Mesenchymal stem cell (in vitro differentiated cells and primary cell): ENCODE results near the gene AGPAT4.

Source experiments
- DNase-seq: peaks from one replicate; pipeline ENCODE4 v3.0.0-alpha.2; 2013
- H2AFZ ChIP-seq: one replicate; pipeline ENCODE4 v1.6.1; 2013; ENCODE audit warnings: low read depth, mild to moderate bottlenecking, control low read depth, inconsistent platforms, low read length, moderate library complexity
- H2AK5ac ChIP-seq: 2 replicates; pipeline ENCODE4 v1.6.1; 2013; ENCODE audit warnings: low read length, moderate library complexity, mild to moderate bottlenecking, inconsistent platforms; ENCODE audit not compliant: severe bottlenecking
- H2BK120ac ChIP-seq: one replicate; pipeline ENCODE4 v1.6.1; 2013; ENCODE audit warnings: low read depth, mild to moderate bottlenecking, inconsistent platforms, low read length, moderate library complexity
- H2BK12ac ChIP-seq, 2 experiments: one replicate each; pipeline ENCODE4 v1.6.1; 2013; ENCODE audit warnings: inconsistent platforms in 2 of 2, low read length in 2 of 2, mild to moderate bottlenecking in 2 of 2, moderate library complexity in 2 of 2, control low read depth in 1 of 2
- H2BK15ac ChIP-seq: one replicate; pipeline ENCODE4 v1.6.1; 2013; ENCODE audit warnings: mild to moderate bottlenecking, low read depth, inconsistent platforms; ENCODE audit not compliant: poor library complexity, severe bottlenecking
- H2BK5ac ChIP-seq: 2 replicates; pipeline ENCODE4 v1.6.1; 2013; ENCODE audit warnings: low read depth, mild to moderate bottlenecking, low read length, control low read depth, inconsistent platforms; ENCODE audit not compliant: poor library complexity, severe bottlenecking
- H3K14ac ChIP-seq, 2 experiments: one replicate each; pipeline ENCODE4 v1.6.1; 2013; ENCODE audit warnings: inconsistent platforms in 2 of 2, low read length in 2 of 2, control low read depth in 1 of 2, mild to moderate bottlenecking in 1 of 2, moderate library complexity in 1 of 2
- H3K18ac ChIP-seq, 2 experiments: one replicate each; pipeline ENCODE4 v1.6.1; 2013; ENCODE audit warnings: inconsistent platforms in 2 of 2, low read length in 2 of 2, control low read depth in 1 of 2, low read depth in 1 of 2, mild to moderate bottlenecking in 1 of 2
- H3K23ac ChIP-seq, 2 experiments: one replicate each; pipeline ENCODE4 v1.6.1; 2013; ENCODE audit warnings: inconsistent platforms in 2 of 2, low read length in 2 of 2, mild to moderate bottlenecking in 2 of 2, moderate library complexity in 2 of 2, control low read depth in 1 of 2
- H3K27ac ChIP-seq: 2 replicates; pipeline ENCODE4 v1.5.1; 2013; ENCODE audit warnings: mild to moderate bottlenecking, moderate library complexity, low read length, control low read depth, inconsistent platforms; ENCODE audit not compliant: poor library complexity, severe bottlenecking
- H3K27me3 ChIP-seq, 2 experiments: 2 replicates each; pipeline versions ENCODE4 v1.6.1 to v1.7.0; 2013; ENCODE audit warnings: low read length in 2 of 2, mild to moderate bottlenecking in 2 of 2, moderate library complexity in 2 of 2, control low read depth in 1 of 2, inconsistent platforms in 1 of 2; ENCODE audit not compliant: control insufficient read depth in 1 of 2, insufficient read depth in 1 of 2
- H3K36me3 ChIP-seq, 2 experiments: 2 replicates each; pipeline versions ENCODE4 v1.6.1 to v1.7.0; 2013; ENCODE audit warnings: low read length in 2 of 2, control low read depth in 1 of 2, inconsistent platforms in 1 of 2, low read depth in 1 of 2, mild to moderate bottlenecking in 1 of 2; ENCODE audit not compliant: insufficient read depth in 2 of 2, control insufficient read depth in 1 of 2
- H3K4ac ChIP-seq, 2 experiments: one replicate each; pipeline ENCODE4 v1.6.1; 2013; ENCODE audit warnings: inconsistent platforms in 2 of 2, low read length in 2 of 2, mild to moderate bottlenecking in 2 of 2, moderate library complexity in 2 of 2, control low read depth in 1 of 2, low read depth in 1 of 2
- H3K4me1 ChIP-seq: 2 replicates; pipeline ENCODE4 v1.6.1; 2013; ENCODE audit warnings: low read depth, low read length, control low read depth; ENCODE audit not compliant: control insufficient read depth, insufficient read depth
- H3K4me2 ChIP-seq: 2 replicates; pipeline ENCODE4 v1.6.1; 2013; ENCODE audit warnings: low read length, mild to moderate bottlenecking, inconsistent platforms; ENCODE audit not compliant: poor library complexity, severe bottlenecking
- H3K4me3 ChIP-seq, 2 experiments: 2 replicates each; pipeline versions ENCODE4 v1.5.1 to v1.7.0; 2013; ENCODE audit warnings: low read length in 2 of 2, mild to moderate bottlenecking in 2 of 2, control low read depth in 1 of 2, low read depth in 1 of 2; ENCODE audit not compliant: insufficient read depth in 1 of 2
- H3K79me1 ChIP-seq: replicated peaks from 2 replicates; pipeline ENCODE4 v1.6.1; 2013; ENCODE audit warnings: mild to moderate bottlenecking, control low read depth, low read length, inconsistent platforms; ENCODE audit not compliant: poor library complexity, severe bottlenecking
- H3K9ac ChIP-seq: 2 replicates; pipeline ENCODE4 v1.7.0; 2013; ENCODE audit warnings: mild to moderate bottlenecking, low read length, moderate library complexity
- H3K9me3 ChIP-seq: 2 replicates; pipeline ENCODE4 v1.7.0; 2013; ENCODE audit warnings: mild to moderate bottlenecking, low read length; ENCODE audit not compliant: control insufficient read depth
- H4K8ac ChIP-seq: one replicate; pipeline ENCODE4 v1.6.1; 2013; ENCODE audit warnings: inconsistent platforms, mild to moderate bottlenecking, low read length, moderate library complexity
- H4K91ac ChIP-seq: one replicate; pipeline ENCODE4 v1.6.1; 2013; ENCODE audit warnings: mild to moderate bottlenecking, low read length, inconsistent platforms
- WGBS: methylation state at CpG from one replicate; pipeline ENCODE4 v1.1.7; 2013; ENCODE audit warnings: mixed read lengths; 5-methylcytosine and 5-hydroxymethylcytosine counted together

Gene AGPAT4

GRCh38 chr6:161104966-161105365, 168.9 kb downstream of the AGPAT4 start:
- Histone ChIP-seq H3K27me3 (no peaks in the 10 kb centered on the region), H3K9ac (peak overlapping the region; percentile 0), H3K4me2 (no peak overlapping the region), H3K79me1 (peaks cover 2% of the 10 kb centered on the region), H3K9me3 (no peaks in the 10 kb centered on the region), H3K18ac (no peak overlapping the region), H2AK5ac (no peak overlapping the region), H3K4ac (no peak overlapping the region), H3K36me3 (peaks cover 23 to 83% of the 10 kb centered on the region in 2 experiments), H3K4me3 (no peak overlapping the region), H2BK15ac (no peak overlapping the region), H3K14ac (no peak overlapping the region), H3K27ac (no peak overlapping the region), H2BK120ac (no peak overlapping the region), H2BK12ac (no peak overlapping the region), H3K23ac (no peak overlapping the region), H2AFZ (no peak overlapping the region), H2BK5ac (no peak overlapping the region), H4K91ac (no peak overlapping the region), H3K4me1 (peaks cover 3% of the 10 kb centered on the region), H4K8ac (no peak overlapping the region)
- DNase-seq = no peak

DNA sequence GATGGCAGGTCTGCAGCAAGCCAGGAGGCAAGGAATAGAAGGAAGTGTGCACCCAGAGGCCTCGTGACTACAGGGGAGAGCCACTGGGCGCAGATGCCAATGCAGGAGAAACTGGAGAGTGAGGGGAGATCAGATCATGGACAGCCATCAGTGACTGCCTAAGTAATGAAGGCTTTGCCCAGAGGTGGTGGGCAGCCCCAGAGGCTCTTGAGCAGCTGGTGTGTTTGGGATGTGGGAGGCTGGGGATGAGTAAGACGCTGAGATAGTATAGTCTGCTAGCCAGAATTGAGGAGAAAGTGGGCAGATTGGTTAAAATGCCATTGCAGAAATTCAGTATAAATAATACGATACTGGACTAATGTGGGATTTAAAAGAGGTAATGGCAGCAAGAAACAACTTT, 170.4 kb downstream of the AGPAT4 start:
- Histone ChIP-seq H3K4me2 (no peak overlapping the region), H3K23ac (no peak overlapping the region), H3K4me3 (no peak overlapping the region), H4K8ac (no peak overlapping the region), H3K4me1 (peaks cover 4% of the 10 kb centered on the region), H3K27me3 (no peaks in the 10 kb centered on the region), H3K36me3 (peaks cover 20 to 81% of the 10 kb centered on the region in 2 experiments), H3K79me1 (peaks cover 2% of the 10 kb centered on the region), H3K9ac (no peak overlapping the region), H2BK120ac (no peak overlapping the region), H2BK5ac (no peak overlapping the region), H3K27ac (no peak overlapping the region), H4K91ac (no peak overlapping the region), H3K4ac (no peak overlapping the region), H3K9me3 (no peaks in the 10 kb centered on the region), H3K18ac (no peak overlapping the region), H2BK15ac (no peak overlapping the region), H3K14ac (no peak overlapping the region), H2AK5ac (no peak overlapping the region), H2AFZ (no peak overlapping the region), H2BK12ac (no peak overlapping the region)
- DNase-seq = no peak
- WGBS = 100% methylated on average over 4 of the region's 4 CpGs

- Histone ChIP-seq H3K14ac (no peak overlapping the region), H2BK120ac (no peak overlapping the region), H3K27me3 (no peaks in the 10 kb centered on the region), H3K79me1 (no peaks in the 10 kb centered on the region), H3K4me3 (no peak overlapping the region), H2AK5ac (no peak overlapping the region), H3K4me2 (no peak overlapping the region), H3K9ac (no peak overlapping the region), H3K23ac (no peak overlapping the region), H4K91ac (no peak overlapping the region), H3K9me3 (no peaks in the 10 kb centered on the region), H3K18ac (no peak overlapping the region), H3K4me1 (peaks cover 6% of the 10 kb centered on the region), H2AFZ (no peak overlapping the region), H3K27ac (no peak overlapping the region), H4K8ac (no peak overlapping the region), H2BK5ac (no peak overlapping the region), H3K36me3 (peaks cover 17 to 79% of the 10 kb centered on the region in 2 experiments), H2BK12ac (no peak overlapping the region), H2BK15ac (no peak overlapping the region), H3K4ac (no peak overlapping the region)
- WGBS = 91% methylated on average over 6 of the region's 7 CpGs
- DNase-seq = peak; percentile 9
Observed at GRCh38 chr6:161101517-161101916, 172.3 kb downstream of the AGPAT4 start.

DNA sequence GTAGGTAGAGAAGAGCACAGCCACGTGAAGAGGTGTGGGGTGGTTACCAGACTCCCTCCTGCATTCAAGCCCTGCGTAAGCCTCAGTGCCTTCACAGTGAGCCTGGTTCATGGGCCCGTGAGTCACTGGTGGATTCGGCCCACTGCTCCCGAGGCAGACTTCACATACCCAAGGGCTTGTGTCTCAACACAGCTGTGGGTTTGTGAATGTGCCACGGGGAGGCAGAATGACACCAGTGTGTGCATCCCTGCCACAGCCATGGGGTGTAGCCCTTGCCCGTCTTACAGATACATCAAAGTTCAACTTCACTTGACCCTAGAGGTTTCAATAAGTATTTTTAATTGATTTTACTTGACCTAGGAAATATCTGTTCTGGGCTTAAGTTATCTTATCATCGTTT, 173.8 kb downstream of the AGPAT4 start:
- H3K4me2 ChIP-seq = no peak overlapping the region
- WGBS = 90% methylated on average over 7 of the region's 8 CpGs
- H3K36me3 ChIP-seq = peaks cover 17 to 75% of the 10 kb centered on the region in 2 experiments

More for the DNA sequence above, 173.8 kb downstream of the AGPAT4 start:
- Histone ChIP-seq H2AK5ac (no peak overlapping the region), H3K27me3 (no peaks in the 10 kb centered on the region), H2BK12ac (no peak overlapping the region), H3K79me1 (no peaks in the 10 kb centered on the region), H2AFZ (no peak overlapping the region), H3K27ac (no peak overlapping the region), H3K4ac (no peak overlapping the region), H3K18ac (no peak overlapping the region), H3K23ac (no peak overlapping the region), H3K9me3 (no peaks in the 10 kb centered on the region), H2BK120ac (no peak overlapping the region), H2BK5ac (no peak overlapping the region), H2BK15ac (no peak overlapping the region), H4K8ac (no peak overlapping the region), H3K9ac (no peak overlapping the region), H3K14ac (no peak overlapping the region), H3K4me3 (no peak overlapping the region), H3K4me1 (peaks cover 6% of the 10 kb centered on the region), H4K91ac (no peak overlapping the region)
- no peak for DNase-seq
